CD4-positive, alpha-beta memory T cell (primary cell): Measurements from ENCODE around the gene CARNS1. TPM values are rescaled to one million over a fixed set of nuclear protein-coding genes. Genes with fewer than 3 reads are reported as not detected.

Experiments used
- CTCF ChIA-PET: fragments of 350-600 bp; sonication (Branson Sonifier 250); formaldehyde crosslinking; loops from one replicate; lab custom pipeline; 2021; ENCODE audit warnings: inconsistent platforms; ENCODE audit not compliant: partially characterized antibody; lab: Charles Lee
- POLR2A ChIA-PET: fragments of 350-600 bp; sonication (Branson Sonifier 250); formaldehyde crosslinking; loops from one replicate; lab custom pipeline; 2021; ENCODE audit not compliant: partially characterized antibody; lab: Charles Lee
- DNase-seq, 5 donors: peaks; one replicate each; pipeline versions ENCODE4 v3.0.0 to v3.0.0-alpha.2; 2020 to 2022; ENCODE audit warnings: mixed read lengths in 1 of 5
- H3K27ac ChIP-seq: one replicate; pipeline ENCODE4 v1.7.0; 2013; ENCODE audit warnings: low read depth, low read length
- H3K27me3 ChIP-seq: 2 replicates; pipeline ENCODE4 v1.7.0; 2013; ENCODE audit warnings: mild to moderate bottlenecking, low read length, moderate library complexity; ENCODE audit not compliant: insufficient read depth
- H3K36me3 ChIP-seq: 2 replicates; pipeline ENCODE4 v1.7.0; 2013; ENCODE audit warnings: mild to moderate bottlenecking, low read length, moderate library complexity; ENCODE audit not compliant: insufficient read depth
- H3K4me1 ChIP-seq: 2 replicates; pipeline ENCODE4 v1.7.0; 2013; ENCODE audit warnings: mild to moderate bottlenecking, low read length, moderate library complexity; ENCODE audit not compliant: insufficient read depth
- H3K4me3 ChIP-seq, 2 donors: one replicate each; pipeline ENCODE4 v1.7.0; 2013; ENCODE audit warnings: low read length in 2 of 2, mild to moderate bottlenecking in 1 of 2
- H3K9me3 ChIP-seq, 2 donors: one replicate each; pipeline ENCODE4 v1.7.0; 2013; ENCODE audit warnings: low read length in 2 of 2, control low read depth in 1 of 2; ENCODE audit not compliant: control insufficient read depth in 1 of 2
- H3K27ac Mint-ChIP-seq, 7 donors: one replicate each; pipeline ENCODE4 v1.8.0; 2020 to 2021; ENCODE audit warnings: mixed read lengths in 7 of 7, mild to moderate bottlenecking in 6 of 7, inconsistent platforms in 3 of 7, moderate library complexity in 3 of 7
- H3K27me3 Mint-ChIP-seq, 2 donors: one replicate each; pipeline ENCODE4 v1.8.0; 2020 to 2021; ENCODE audit warnings: mixed read lengths in 2 of 2
- H3K36me3 Mint-ChIP-seq, 2 donors: one replicate each; pipeline ENCODE4 v1.8.0; 2020 to 2021; ENCODE audit warnings: mixed read lengths in 2 of 2, inconsistent platforms in 1 of 2, mild to moderate bottlenecking in 1 of 2
- H3K4me1 Mint-ChIP-seq, 4 donors: one replicate each; pipeline ENCODE4 v1.8.0; 2020 to 2021; ENCODE audit warnings: mixed read lengths in 4 of 4, mild to moderate bottlenecking in 1 of 4
- H3K4me3 Mint-ChIP-seq, 8 donors: one replicate each; pipeline ENCODE4 v1.8.0; 2020 to 2021; ENCODE audit warnings: mixed read lengths in 8 of 8, mild to moderate bottlenecking in 7 of 8, moderate library complexity in 6 of 8, inconsistent platforms in 3 of 8
- H3K9me3 Mint-ChIP-seq, 8 donors: one replicate each; pipeline ENCODE4 v1.8.0; 2020 to 2021; ENCODE audit warnings: mixed read lengths in 8 of 8, mild to moderate bottlenecking in 5 of 8, inconsistent platforms in 3 of 8, moderate library complexity in 1 of 8
- intact Hi-C: fragments of 100-400 bp; cut with micrococcal nuclease; formaldehyde crosslinking; loops from one replicate; pipeline ENCODE4 v1.15.1; 2023
- polyA plus RNA-seq, 2 donors: library from polyadenylated mRNA; unstranded; fragments of 300-500 nt; fragmentation: Illumina TruSeq; gene quantifications; one replicate each; pipeline ENCODE4 v1.2.3, GENCODE V29; 2021
- total RNA-seq, 2 experiments: library from RNA; stranded (reverse); gene quantifications; one replicate each; pipeline ENCODE4 v1.2.3, GENCODE V29; 2021

Gene CARNS1
- total and polyA plus RNA-seq, 4 experiments from 2014 or later, result 0.45 to 3.3 (median 1.6) TPM

DNA sequence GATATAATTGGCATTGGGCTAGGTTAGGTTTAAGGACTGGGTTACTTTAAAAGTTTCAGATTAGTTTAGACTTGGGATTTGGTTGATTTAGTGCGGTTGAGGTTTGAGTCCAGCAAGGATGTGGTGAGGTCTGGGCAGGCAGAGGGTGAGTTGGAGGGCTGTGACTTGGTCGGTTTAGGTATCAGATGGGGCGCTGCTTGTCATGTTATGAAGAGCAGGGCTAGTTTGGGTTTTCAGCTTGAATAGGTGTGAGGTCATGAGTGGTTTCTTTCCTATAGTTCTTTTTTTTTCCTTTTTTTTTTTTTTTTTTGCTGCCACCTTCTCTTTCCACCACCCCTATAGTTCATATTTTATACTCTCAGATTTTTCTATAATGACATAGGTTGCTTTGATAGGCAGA, 46.9 kb upstream of the CARNS1 start:
- H3K9me3 Mint-ChIP-seq, result peaks cover 0 to 2% (median 0%) of the 10 kb centered on the region in 8 donors
- DNase-seq, result peak in 2 of 5 donors; percentile 29 to 51
- CTCF ChIA-PET, result interaction anchor here (4.1 to 24.8 kb wide), 2 partner anchors 11 to 13 kb away, joined by 53 to 1065 read pairs; partner anchors contain the start of gene POLD4
- H3K27ac Mint-ChIP-seq, result peak overlapping the region in 6 of 7 donors; percentile 24 to 94 (median 90)
- Histone ChIP-seq H3K27me3 (no peaks in the 10 kb centered on the region), H3K27ac (no peak overlapping the region), H3K4me3 (no peak overlapping the region), H3K36me3 (no peaks in the 10 kb centered on the region), H3K4me1 (peaks cover 71% of the 10 kb centered on the region), H3K9me3 (no peaks in the 10 kb centered on the region)
- intact Hi-C loops, result no loop called here
- peaks cover 0 to 2% of the 10 kb centered on the region in 2 donors for H3K27me3 Mint-ChIP-seq
- POLR2A ChIA-PET, result interaction anchor here (2.0 to 19.7 kb wide), 2 partner anchors 14 to 129 kb away, joined by 6 to 449 read pairs; partner anchors contain the start of gene POLD4
- H3K4me1 Mint-ChIP-seq, result peaks cover 61 to 80% (median 71%) of the 10 kb centered on the region in 4 donors
- peaks cover 11 to 12% of the 10 kb centered on the region in 2 donors for H3K36me3 Mint-ChIP-seq
- H3K4me3 Mint-ChIP-seq, result peak overlapping the region in 7 of 8 donors; percentile 6 to 55 (median 21)

- H3K9me3 ChIP-seq, result no peaks in the 10 kb centered on the region
- Mint-ChIP-seq H3K9me3 (peaks cover 0 to 2% (median 0%) of the 10 kb centered on the region in 8 donors), H3K4me1 (peaks cover 60 to 80% (median 69%) of the 10 kb centered on the region in 4 donors), H3K4me3 (peak overlapping the region in 5 of 8 donors; percentile 30 to 97 (median 49)), H3K27me3 (peaks cover 4% of the 10 kb centered on the region in 2 donors), H3K27ac (peak overlapping the region; percentile 23 to 94 (median 88)), H3K36me3 (peaks cover 11 to 14% of the 10 kb centered on the region in 2 donors)
- H3K4me3 ChIP-seq, result no peak overlapping the region
- H3K36me3 ChIP-seq, result no peaks in the 10 kb centered on the region
- H3K27me3 ChIP-seq, result no peaks in the 10 kb centered on the region
- intact Hi-C loops, result no loop called here
- CTCF ChIA-PET, result interaction anchor here (0.7 to 24.8 kb wide), 4 partner anchors 12 to 239 kb away, joined by 3 to 1065 read pairs (median 28); partner anchors contain the start of genes POLD4 and PPP1CA
- POLR2A ChIA-PET, result interaction anchor here (1.0 to 19.7 kb wide), 5 partner anchors 12 to 129 kb away, joined by 3 to 449 read pairs (median 6); partner anchors contain the start of genes POLD4 and RAD9A
- H3K4me1 ChIP-seq, result peaks cover 70% of the 10 kb centered on the region
- H3K27ac ChIP-seq, result peak overlapping the region; percentile 24
- no peak for DNase-seq
Measured at GRCh38 chr11:67369275-67369674, 46.2 kb upstream of the CARNS1 start.

GRCh38 chr11:67369801-67370284, 45.6 kb upstream of the CARNS1 start:
- peak overlapping the region; percentile 67 to 94 (median 77) for H3K27ac Mint-ChIP-seq
- peaks cover 0 to 2% (median 0%) of the 10 kb centered on the region in 8 donors for H3K9me3 Mint-ChIP-seq
- Histone ChIP-seq H3K27me3 (no peaks in the 10 kb centered on the region), H3K27ac (peak overlapping the region; percentile 24), H3K36me3 (no peaks in the 10 kb centered on the region), H3K9me3 (no peaks in the 10 kb centered on the region), H3K4me1 (peaks cover 70% of the 10 kb centered on the region), H3K4me3 (no peak overlapping the region)
- peak overlapping the region in 7 of 8 donors; percentile 21 to 97 (median 41) for H3K4me3 Mint-ChIP-seq
- DNase-seq, result no peak
- H3K27me3 Mint-ChIP-seq, result peaks cover 4% of the 10 kb centered on the region in 2 donors
- peaks cover 5 to 12% of the 10 kb centered on the region in 2 donors for H3K36me3 Mint-ChIP-seq
- peaks cover 59 to 80% (median 68%) of the 10 kb centered on the region in 4 donors for H3K4me1 Mint-ChIP-seq
- CTCF ChIA-PET, result interaction anchor here (0.7 to 24.8 kb wide), 6 partner anchors 12 to 239 kb away, joined by 3 to 1065 read pairs (median 6); partner anchors contain the start of genes POLD4, PPP1CA and RAD9A
- POLR2A ChIA-PET, result interaction anchor here (1.0 to 19.7 kb wide), 9 partner anchors 7 to 130 kb away, joined by 3 to 449 read pairs (median 6); partner anchors contain the start of genes POLD4, PPP1CA, RAD9A and SSH3
- intact Hi-C loops, result loop anchor here (5.0 kb wide), 1 partner anchor 103 kb away; the partner anchor contains the start of gene GRK2

- no peak overlapping the region for H3K4me3 ChIP-seq
- H3K36me3 ChIP-seq, result no peaks in the 10 kb centered on the region
- H3K27ac Mint-ChIP-seq, result peak overlapping the region in 6 of 7 donors; percentile 68 to 94 (median 83)
- peak in 1 of 5 donors; percentile 12 for DNase-seq
- POLR2A ChIA-PET, result interaction anchor here (0.9 to 19.7 kb wide), 10 partner anchors 7 to 131 kb away, joined by 3 to 449 read pairs (median 6); partner anchors contain the start of genes POLD4, PPP1CA, RAD9A and SSH3
- peaks cover 4 to 12% of the 10 kb centered on the region in 2 donors for H3K36me3 Mint-ChIP-seq
- peaks cover 54 to 77% (median 63%) of the 10 kb centered on the region in 4 donors for H3K4me1 Mint-ChIP-seq
- CTCF ChIA-PET, result interaction anchor here (0.8 to 24.8 kb wide), 6 partner anchors 11 to 104 kb away, joined by 3 to 1065 read pairs (median 6); partner anchors contain the start of genes POLD4 and RAD9A
- H3K27me3 Mint-ChIP-seq, result peaks cover 4% of the 10 kb centered on the region in 2 donors
- H3K4me3 Mint-ChIP-seq, result peak overlapping the region; percentile 15 to 97 (median 74)
- H3K4me1 ChIP-seq, result peaks cover 66% of the 10 kb centered on the region
- H3K27me3 ChIP-seq, result no peaks in the 10 kb centered on the region
- H3K27ac ChIP-seq, result peak overlapping the region; percentile 25
- peaks cover 0 to 2% (median 0%) of the 10 kb centered on the region in 8 donors for H3K9me3 Mint-ChIP-seq
- no peaks in the 10 kb centered on the region for H3K9me3 ChIP-seq
- intact Hi-C loops, result loop anchor here (5.0 kb wide), 1 partner anchor 103 kb away; the partner anchor contains the start of gene GRK2
Measured at GRCh38 chr11:67370351-67371076, 45.0 kb upstream of the CARNS1 start.

- peaks cover 47 to 77% (median 58%) of the 10 kb centered on the region in 4 donors for H3K4me1 Mint-ChIP-seq
- H3K4me1 ChIP-seq, result peaks cover 68% of the 10 kb centered on the region
- peaks cover 0 to 12% of the 10 kb centered on the region in 2 donors for H3K36me3 Mint-ChIP-seq
- H3K9me3 Mint-ChIP-seq, result peaks cover 0 to 2% (median 0%) of the 10 kb centered on the region in 8 donors
- peaks cover 4% of the 10 kb centered on the region in 2 donors for H3K27me3 Mint-ChIP-seq
- H3K27ac Mint-ChIP-seq, result peak overlapping the region; percentile 89 to 94 (median 92)
- CTCF ChIA-PET, result interaction anchor here (0.8 to 24.8 kb wide), 7 partner anchors 10 to 103 kb away, joined by 3 to 1065 read pairs (median 4); partner anchors contain the start of genes POLD4 and RAD9A
- DNase-seq, result peak in 2 of 5 donors; percentile 37 to 51
- no peaks in the 10 kb centered on the region for H3K9me3 ChIP-seq
- H3K27me3 ChIP-seq, result no peaks in the 10 kb centered on the region
- H3K4me3 Mint-ChIP-seq, result peak overlapping the region; percentile 84 to 97 (median 90)
- H3K36me3 ChIP-seq, result no peaks in the 10 kb centered on the region
- intact Hi-C loops, result loop anchor here (5.0 kb wide), 1 partner anchor 104 kb away; the partner anchor contains the start of gene GRK2
- peak overlapping the region; percentile 25 for H3K27ac ChIP-seq
- peak overlapping the region in 1 of 2 donors; percentile 38 for H3K4me3 ChIP-seq
- POLR2A ChIA-PET, result interaction anchor here (0.9 to 19.7 kb wide), 12 partner anchors 8 to 130 kb away, joined by 3 to 449 read pairs (median 5); partner anchors contain the start of genes AIP, POLD4, PPP1CA and RAD9A
Measured at GRCh38 chr11:67371189-67371910, 44.1 kb upstream of the CARNS1 start.

- H3K27me3 Mint-ChIP-seq, result peaks cover 4% of the 10 kb centered on the region in 2 donors
- ChIA-PET CTCF (interaction anchor here (1.1 to 24.8 kb wide), 4 partner anchors 10 to 109 kb away, joined by 3 to 1065 read pairs (median 32); partner anchors contain the start of gene POLD4), POLR2A (interaction anchor here (0.8 to 19.7 kb wide), 11 partner anchors 9 to 131 kb away, joined by 3 to 449 read pairs (median 5); partner anchors contain the start of genes AIP, POLD4, PPP1CA and RAD9A)
- Histone ChIP-seq H3K4me1 (peaks cover 68% of the 10 kb centered on the region), H3K27ac (peak overlapping the region; percentile 25), H3K4me3 (peak overlapping the region; percentile 11 to 38), H3K27me3 (no peaks in the 10 kb centered on the region), H3K9me3 (no peaks in the 10 kb centered on the region), H3K36me3 (no peaks in the 10 kb centered on the region)
- peaks cover 47 to 83% (median 58%) of the 10 kb centered on the region in 4 donors for H3K4me1 Mint-ChIP-seq
- peaks cover 0 to 12% of the 10 kb centered on the region in 2 donors for H3K36me3 Mint-ChIP-seq
- H3K4me3 Mint-ChIP-seq, result peak overlapping the region; percentile 84 to 97 (median 90)
- no peak for DNase-seq
- peak overlapping the region; percentile 77 to 94 (median 92) for H3K27ac Mint-ChIP-seq
- H3K9me3 Mint-ChIP-seq, result peaks cover 0 to 2% (median 0%) of the 10 kb centered on the region in 8 donors
- intact Hi-C loops, result loop anchor here (5.0 kb wide), 1 partner anchor 105 kb away; the partner anchor contains the start of gene GRK2
Measured at GRCh38 chr11:67371911-67372320, 43.6 kb upstream of the CARNS1 start.
